ENCODE measurements around the gene ARHGEF28.

DNA sequence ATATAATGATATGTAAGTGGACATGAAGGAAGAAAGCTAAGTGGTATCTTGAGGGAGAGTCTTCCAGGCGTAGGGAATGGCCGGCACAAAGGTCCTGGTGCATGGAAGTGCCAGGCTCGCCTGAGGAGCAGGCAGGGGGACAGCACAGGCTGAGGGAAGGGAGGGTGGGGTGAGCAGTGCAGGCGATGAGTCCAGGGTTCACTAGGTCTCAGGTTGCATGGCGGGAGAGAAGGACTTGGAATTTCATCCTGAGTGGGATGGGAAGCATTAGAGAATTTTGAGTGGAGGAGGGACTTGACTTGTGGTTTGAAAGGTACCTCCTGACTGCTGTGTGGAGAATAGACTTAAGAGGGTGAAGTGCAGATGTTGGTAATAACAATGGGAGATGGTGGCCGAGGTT is 268.9 kb downstream of the ARHGEF28 start:
- TF ChIP-seq CTCF (IDR thresholded peaks at IDR 0.05; ENCODE audit: borderline replicate concordance, extremely low read depth, low read length, poor library complexity, severe bottlenecking), result no peak
- TF ChIP-seq EZH2 (IDR thresholded peaks at IDR 0.05; ENCODE audit: borderline replicate concordance, low read depth, low read length, severe bottlenecking), result no peak

All from DND-41 (cell line).